ENCODE data around the gene NKD1.
A peak's percentile ranks its signal among the peaks of the same experiment; 100 is the strongest.

The NKD1 gene

GRCh38 chr16:50695017-50696000 lies 147.1 kb downstream of the NKD1 start:
- Mint-ChIP-seq H3K4me3 (peak overlapping the region; percentile 79), H3K27me3 (no peaks in the 10 kb centered on the region), H3K27ac (peak overlapping the region; percentile 37), H3K9me3 (ENCODE audit: low read depth) (no peaks in the 10 kb centered on the region), H3K36me3 (peaks cover 3% of the 10 kb centered on the region), H3K4me1 (ENCODE audit: low read depth) (peaks cover 64% of the 10 kb centered on the region)

GRCh38 chr16:50696126-50696525 lies 147.9 kb downstream of the NKD1 start:
- H3K36me3 Mint-ChIP-seq: peaks cover 3% of the 10 kb centered on the region
- no peak overlapping the region for H3K4me3 Mint-ChIP-seq
- peak overlapping the region; percentile 51 for H3K27ac Mint-ChIP-seq
- H3K4me1 Mint-ChIP-seq (ENCODE audit: low read depth): peaks cover 66% of the 10 kb centered on the region
- H3K27me3 Mint-ChIP-seq: no peaks in the 10 kb centered on the region
- H3K9me3 Mint-ChIP-seq (ENCODE audit: low read depth): no peaks in the 10 kb centered on the region

- H3K36me3 Mint-ChIP-seq: peaks cover 6% of the 10 kb centered on the region
- H3K4me3 Mint-ChIP-seq: peak overlapping the region; percentile 3
- H3K9me3 Mint-ChIP-seq (ENCODE audit: low read depth): no peaks in the 10 kb centered on the region
- H3K4me1 Mint-ChIP-seq (ENCODE audit: low read depth): peaks cover 68% of the 10 kb centered on the region
- no peaks in the 10 kb centered on the region for H3K27me3 Mint-ChIP-seq
- H3K27ac Mint-ChIP-seq: no peak overlapping the region
These were observed 148.6 kb downstream of the NKD1 start for GRCh38 chr16:50696575-50697420.

GRCh38 chr16:50697421-50697715 lies 149.2 kb downstream of the NKD1 start:
- H3K4me3 Mint-ChIP-seq: peak overlapping the region; percentile 76
- no peaks in the 10 kb centered on the region for H3K9me3 Mint-ChIP-seq (ENCODE audit: low read depth)
- peaks cover 67% of the 10 kb centered on the region for H3K4me1 Mint-ChIP-seq (ENCODE audit: low read depth)
- no peaks in the 10 kb centered on the region for H3K27me3 Mint-ChIP-seq
- H3K27ac Mint-ChIP-seq: peak overlapping the region; percentile 85
- H3K36me3 Mint-ChIP-seq: peaks cover 6% of the 10 kb centered on the region

DNA sequence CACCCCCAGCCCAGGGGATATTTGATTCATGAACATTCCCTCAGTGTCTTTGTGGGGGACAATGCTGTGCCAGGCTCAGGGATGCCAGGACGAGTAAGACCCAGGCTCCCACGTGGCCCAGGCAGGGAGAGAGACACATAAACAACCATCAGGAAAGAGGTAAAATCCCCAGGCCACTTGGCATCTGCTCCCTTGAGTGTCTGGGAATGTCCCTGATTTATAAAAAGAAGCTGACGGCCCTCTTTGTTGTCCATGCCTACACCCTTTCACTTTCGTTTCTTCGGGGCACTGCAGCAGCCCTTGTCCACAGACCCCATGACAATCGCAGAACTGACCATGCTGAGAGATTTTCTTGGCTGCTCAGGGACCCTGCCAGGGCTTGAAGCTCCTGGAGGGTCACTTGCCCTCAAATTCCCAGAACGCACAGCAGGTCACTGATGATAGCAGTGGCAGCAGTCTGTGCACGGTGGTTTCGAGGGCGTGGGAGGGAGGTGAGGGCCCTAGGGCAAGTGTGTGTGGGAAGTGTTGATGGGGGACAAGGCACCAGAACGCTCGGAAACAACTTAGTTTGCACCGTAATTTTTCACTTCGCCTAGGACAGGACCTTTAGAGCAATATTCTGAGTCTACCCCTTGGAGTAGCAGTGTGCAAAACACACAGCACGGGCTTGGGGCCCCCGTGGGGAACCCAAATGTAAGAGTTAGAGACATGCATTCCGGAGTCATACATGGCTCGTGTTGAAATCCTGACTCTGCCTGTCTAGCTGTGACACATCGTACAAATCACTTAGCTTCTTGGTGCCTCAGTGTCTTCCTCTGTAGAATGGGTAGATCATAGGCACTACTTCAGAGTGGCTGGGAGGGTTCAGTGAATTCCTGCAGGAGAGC lies 149.9 kb downstream of the NKD1 start:
- peaks cover 6% of the 10 kb centered on the region for H3K36me3 Mint-ChIP-seq
- H3K27me3 Mint-ChIP-seq: no peaks in the 10 kb centered on the region
- peak overlapping the region; percentile 76 for H3K4me3 Mint-ChIP-seq

More for the DNA sequence above, 149.9 kb downstream of the NKD1 start:
- Mint-ChIP-seq H3K9me3 (ENCODE audit: low read depth) (no peaks in the 10 kb centered on the region), H3K27ac (peak overlapping the region; percentile 85), H3K4me1 (ENCODE audit: low read depth) (peaks cover 70% of the 10 kb centered on the region)
